Measurements from ENCODE around the gene TCN2. TPM values are rescaled to one million over a fixed set of nuclear protein-coding genes. Genes with fewer than 3 reads are reported as not detected.
"Not testable (repeated sequence)": the region's sequence is repeated elsewhere in the genome, so short reads cannot be mapped to it uniquely, and the experiment has no call there.

Gene TCN2
- total and polyA plus RNA-seq, 10 donors: 7.3 to 110 (median 48.5) TPM

GRCh38 chr22:30614879-30615278 is 7.9 kb downstream of the TCN2 start:
- no peaks in the 10 kb centered on the region for H3K9me3 ChIP-seq
- H3K4me3 ChIP-seq: no peak overlapping the region
- intact Hi-C loops (cut with DNase I; ENCODE audit: low total_unique reads): no loop called here
- no peak for DNase-seq
- peak overlapping the region in 2 of 8 donors; percentile 12 to 17 for H3K27ac ChIP-seq
- peaks cover 0 to 13% (median 6%) of the 10 kb centered on the region in 6 donors for H3K4me1 ChIP-seq
- no peak for TF ChIP-seq POLR2AphosphoS5 (IDR thresholded peaks at IDR 0.05)
- TF ChIP-seq POLR2A (IDR thresholded peaks at IDR 0.05): no peak
- TF ChIP-seq CTCF (IDR thresholded peaks at IDR 0.05 in 8 of 11, conservative IDR thresholded peaks at IDR 0.05 in 3 of 11): no peak
- peaks cover 0 to 93% (median 17%) of the 10 kb centered on the region in 6 donors for H3K36me3 ChIP-seq
- no peaks in the 10 kb centered on the region for H3K27me3 ChIP-seq (replicated peaks in 1 of 7)

- H3K27ac ChIP-seq: peak overlapping the region in 3 of 8 donors; percentile 12 to 23 (median 17)
Observed at GRCh38 chr22:30615543-30615954, 8.6 kb downstream of the TCN2 start.

GRCh38 chr22:30617819-30618218 is 10.8 kb downstream of the TCN2 start:
- peaks cover 0 to 100% (median 17%) of the 10 kb centered on the region in 6 donors for H3K36me3 ChIP-seq
- H3K27ac ChIP-seq: no peak overlapping the region
- DNase-seq: no peak
- H3K4me1 ChIP-seq: no peaks in the 10 kb centered on the region
- H3K27me3 ChIP-seq (replicated peaks in 1 of 7): no peaks in the 10 kb centered on the region
- TF ChIP-seq POLR2A (IDR thresholded peaks at IDR 0.05) (no peak), CTCF (IDR thresholded peaks at IDR 0.05 in 8 of 11, conservative IDR thresholded peaks at IDR 0.05 in 3 of 11) (no peak), POLR2AphosphoS5 (IDR thresholded peaks at IDR 0.05) (no peak)
- no peak overlapping the region for H3K4me3 ChIP-seq
- 80 to 90% (median 84%) methylated on average over 6 of the region's 6 CpGs for WGBS, 5 donors
- no peaks in the 10 kb centered on the region for H3K9me3 ChIP-seq
- intact Hi-C loops (cut with DNase I; ENCODE audit: low total_unique reads): no loop called here

More at GRCh38 chr22:30615543-30615954, 8.6 kb downstream of the TCN2 start:
- H3K4me3 ChIP-seq: no peak overlapping the region
- H3K27me3 ChIP-seq (replicated peaks in 1 of 7): no peaks in the 10 kb centered on the region
- H3K4me1 ChIP-seq: peaks cover 0 to 6% (median under 1%) of the 10 kb centered on the region in 6 donors
- intact Hi-C loops (cut with DNase I; ENCODE audit: low total_unique reads): no loop called here
- TF ChIP-seq POLR2A (IDR thresholded peaks at IDR 0.05): no peak
- TF ChIP-seq CTCF (IDR thresholded peaks at IDR 0.05 in 8 of 11, conservative IDR thresholded peaks at IDR 0.05 in 3 of 11): no peak
- peak in 2 of 3 donors; percentile 6 to 58 for TF ChIP-seq POLR2AphosphoS5 (IDR thresholded peaks at IDR 0.05)
- 51 to 81% (median 66%) methylated on average over 5 to 7 of the region's 7 CpGs for WGBS, 5 donors
- peaks cover 0 to 100% (median 19%) of the 10 kb centered on the region in 6 donors for H3K36me3 ChIP-seq
- H3K9me3 ChIP-seq: no peaks in the 10 kb centered on the region
- DNase-seq: no peak

GRCh38 chr22:30619909-30620308 is 12.9 kb downstream of the TCN2 start:
- intact Hi-C loops (cut with DNase I; ENCODE audit: low total_unique reads); H3K27ac ChIP-seq; H3K4me1 ChIP-seq; H3K9me3 ChIP-seq; H3K27me3 ChIP-seq (replicated peaks in 1 of 7); H3K4me3 ChIP-seq; DNase-seq: not testable (repeated sequence)
- H3K36me3 ChIP-seq: peaks cover 0 to 95% (median 11%) of the 10 kb centered on the region in 6 donors
- WGBS, 5 donors: 87 to 97% (median 94%) methylated on average over 6 of the region's 6 CpGs

- Histone ChIP-seq H3K4me1 (peaks cover 0 to 16% (median 0%) of the 10 kb centered on the region in 6 donors), H3K27ac (no peak overlapping the region), H3K9me3 (no peaks in the 10 kb centered on the region), H3K4me3 (no peak overlapping the region), H3K27me3 (replicated peaks in 1 of 7) (no peaks in the 10 kb centered on the region), H3K36me3 (peaks cover 0 to 49% (median 0%) of the 10 kb centered on the region in 6 donors)
- DNase-seq: no peak
- 83 to 94% (median 91%) methylated on average over 4 to 5 of the region's 5 CpGs for WGBS, 5 donors
- intact Hi-C loops (cut with DNase I; ENCODE audit: low total_unique reads): no loop called here
- no peak for TF ChIP-seq CTCF (IDR thresholded peaks at IDR 0.05 in 8 of 11, conservative IDR thresholded peaks at IDR 0.05 in 3 of 11)
- no peak for TF ChIP-seq POLR2A (IDR thresholded peaks at IDR 0.05)
- no peak for TF ChIP-seq POLR2AphosphoS5 (IDR thresholded peaks at IDR 0.05)
Observed at GRCh38 chr22:30626413-30626812, 19.4 kb downstream of the TCN2 start.

Data from spleen (tissue), 11 donors.